ENCODE results near the gene SYCE3.

Gene SYCE3

GRCh38 chr22:50561401-50562358 is 1.0 kb downstream of the SYCE3 start:
- no peak for FAIRE-seq
- DNase-seq (ENCODE audit: insufficient read length, low spot score): no peak
- TF ChIP-seq POLR2A (IDR thresholded peaks at IDR 0.05; ENCODE audit: low read depth, low read length): no peak

DNA sequence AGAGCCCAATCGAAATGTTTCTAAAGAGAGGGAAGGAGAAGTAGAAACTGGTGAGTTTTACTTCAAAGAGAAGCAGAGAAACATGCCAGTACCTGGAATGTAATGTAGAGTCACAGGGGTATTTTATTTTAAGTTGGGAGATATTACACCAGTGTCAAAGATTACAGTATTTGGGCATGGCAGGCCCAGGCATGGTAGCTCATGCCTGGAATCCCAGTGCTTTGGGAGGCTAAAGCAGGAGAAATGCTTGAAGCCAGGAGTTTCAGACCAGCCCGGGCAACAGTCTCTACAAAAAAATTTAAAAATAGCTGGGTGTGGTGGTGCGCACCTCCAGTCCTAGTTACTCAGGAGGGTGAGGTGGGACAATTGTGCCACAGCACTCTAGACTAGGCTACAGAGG is 2.7 kb downstream of the SYCE3 start:
- no peak for TF ChIP-seq POLR2A (IDR thresholded peaks at IDR 0.05; ENCODE audit: low read depth, low read length)
- no peak for FAIRE-seq
- no peak for DNase-seq (ENCODE audit: insufficient read length, low spot score)

- no peak for TF ChIP-seq POLR2A (IDR thresholded peaks at IDR 0.05; ENCODE audit: low read depth, low read length)
- DNase-seq (ENCODE audit: insufficient read length, low spot score): no peak
- no peak for FAIRE-seq
Observed at GRCh38 chr22:50556703-50557102, 6.0 kb downstream of the SYCE3 start.

DNA sequence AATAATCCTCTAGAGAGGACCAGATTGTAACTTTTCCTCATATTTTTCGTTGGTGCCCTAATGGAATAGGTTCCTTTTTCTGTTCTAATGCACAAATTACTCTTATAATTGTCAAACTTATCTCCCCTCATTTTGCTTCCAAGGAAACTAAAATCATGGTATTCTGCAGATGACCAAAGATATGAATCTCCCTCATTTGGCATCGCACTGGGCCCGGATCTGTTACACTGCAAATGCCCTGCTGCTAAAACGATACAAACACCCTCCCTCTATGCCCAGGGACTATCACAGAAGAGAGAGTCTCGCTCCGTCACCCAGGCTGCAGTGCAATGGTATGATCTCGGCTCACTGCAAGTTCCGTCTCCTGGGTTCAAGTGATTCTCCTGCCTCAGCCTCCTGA is 9.4 kb downstream of the SYCE3 start:
- DNase-seq (ENCODE audit: insufficient read length, low spot score) (no peak), FAIRE-seq (no peak)
- TF ChIP-seq POLR2A (IDR thresholded peaks at IDR 0.05; ENCODE audit: low read depth, low read length): no peak

DNA sequence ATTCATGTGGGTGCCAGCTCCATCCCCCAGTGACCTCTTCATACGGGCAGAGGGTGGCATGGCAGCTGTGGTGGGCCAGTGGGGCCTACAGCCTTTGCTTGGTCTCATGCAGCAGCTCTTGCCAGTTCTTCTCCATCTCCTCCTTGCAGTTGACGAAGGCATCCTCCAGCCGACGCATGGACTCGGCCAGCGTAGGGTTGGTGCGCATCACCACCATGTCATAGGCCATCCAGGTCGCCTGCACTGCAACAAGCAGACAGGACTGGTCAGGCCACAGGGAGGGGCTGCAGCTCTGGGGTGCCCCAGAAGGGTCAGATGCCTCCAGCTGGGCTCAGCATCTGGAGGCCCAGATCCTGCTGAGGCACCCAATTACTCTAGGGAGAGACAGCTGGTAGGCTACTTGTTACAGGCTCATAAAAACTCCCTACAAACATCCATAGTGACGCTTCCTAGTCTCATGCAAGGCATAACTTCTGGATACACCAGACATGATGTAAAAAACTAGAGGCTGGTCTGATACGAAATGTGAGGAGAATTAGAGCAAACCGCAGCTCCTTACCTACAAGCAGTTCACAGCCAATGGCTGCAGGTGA is 11.5 kb downstream of the SYCE3 start:
- no peak for TF ChIP-seq POLR2A (IDR thresholded peaks at IDR 0.05; ENCODE audit: low read depth, low read length)
- DNase-seq (ENCODE audit: insufficient read length, low spot score) (no peak), FAIRE-seq (no peak)

DNA sequence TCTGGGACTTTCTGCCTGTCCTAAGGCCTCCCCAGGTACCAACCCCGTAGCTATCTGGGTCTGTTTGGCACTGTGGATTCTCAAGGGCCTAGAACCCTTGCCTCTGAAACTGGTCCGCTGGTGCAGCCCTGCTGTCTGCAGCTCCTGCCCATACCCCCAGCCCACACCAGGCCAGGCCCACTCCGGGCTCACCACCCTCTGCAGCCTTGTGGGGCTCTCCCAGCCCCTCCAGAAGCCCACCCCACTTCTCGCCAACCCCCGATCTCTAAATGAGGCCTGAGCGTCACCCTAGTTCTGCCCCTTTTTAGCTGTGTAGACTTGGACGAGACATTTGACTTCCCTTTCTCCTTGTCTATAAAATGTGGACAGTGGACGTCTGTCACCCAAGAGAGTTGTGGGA is 12.3 kb downstream of the SYCE3 start:
- no peak for FAIRE-seq
- DNase-seq (ENCODE audit: insufficient read length, low spot score): no peak
- no peak for TF ChIP-seq POLR2A (IDR thresholded peaks at IDR 0.05; ENCODE audit: low read depth, low read length)

DNA sequence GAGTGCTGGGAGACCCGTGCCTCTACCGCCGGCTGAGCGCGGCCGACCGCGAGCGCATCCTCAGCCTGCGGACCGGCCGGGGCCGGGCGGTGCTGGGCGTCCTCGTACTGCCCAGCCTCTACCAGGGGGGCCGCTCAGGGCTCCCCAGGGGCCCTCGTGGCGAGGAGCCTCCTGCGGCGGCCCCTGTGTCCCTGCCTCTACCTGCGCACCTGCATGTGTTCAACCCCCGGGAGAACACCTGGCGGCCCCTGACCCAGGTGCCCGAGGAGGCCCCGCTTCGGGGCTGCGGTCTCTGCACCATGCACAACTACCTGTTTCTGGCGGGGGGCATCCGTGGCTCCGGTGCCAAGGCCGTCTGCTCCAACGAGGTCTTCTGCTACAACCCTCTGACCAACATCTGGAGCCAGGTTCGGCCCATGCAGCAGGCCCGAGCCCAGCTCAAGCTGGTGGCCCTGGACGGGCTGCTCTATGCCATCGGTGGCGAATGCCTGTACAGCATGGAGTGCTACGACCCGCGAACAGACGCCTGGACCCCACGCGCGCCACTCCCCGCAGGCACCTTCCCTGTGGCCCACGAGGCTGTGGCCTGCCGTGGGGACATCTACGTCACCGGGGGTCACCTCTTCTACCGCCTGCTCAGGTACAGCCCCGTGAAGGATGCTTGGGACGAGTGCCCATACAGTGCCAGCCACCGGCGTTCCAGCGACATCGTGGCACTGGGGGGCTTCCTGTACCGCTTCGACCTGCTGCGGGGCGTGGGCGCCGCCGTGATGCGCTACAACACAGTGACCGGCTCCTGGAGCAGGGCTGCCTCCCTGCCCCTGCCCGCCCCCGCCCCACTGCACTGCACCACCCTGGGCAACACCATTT is 13.6 kb downstream of the SYCE3 start:
- FAIRE-seq (no peak), DNase-seq (ENCODE audit: insufficient read length, low spot score) (no peak)
- no peak for TF ChIP-seq POLR2A (IDR thresholded peaks at IDR 0.05; ENCODE audit: low read depth, low read length)

- FAIRE-seq: no peak
Observed at GRCh38 chr22:50548040-50548920, 14.4 kb downstream of the SYCE3 start.

DNA sequence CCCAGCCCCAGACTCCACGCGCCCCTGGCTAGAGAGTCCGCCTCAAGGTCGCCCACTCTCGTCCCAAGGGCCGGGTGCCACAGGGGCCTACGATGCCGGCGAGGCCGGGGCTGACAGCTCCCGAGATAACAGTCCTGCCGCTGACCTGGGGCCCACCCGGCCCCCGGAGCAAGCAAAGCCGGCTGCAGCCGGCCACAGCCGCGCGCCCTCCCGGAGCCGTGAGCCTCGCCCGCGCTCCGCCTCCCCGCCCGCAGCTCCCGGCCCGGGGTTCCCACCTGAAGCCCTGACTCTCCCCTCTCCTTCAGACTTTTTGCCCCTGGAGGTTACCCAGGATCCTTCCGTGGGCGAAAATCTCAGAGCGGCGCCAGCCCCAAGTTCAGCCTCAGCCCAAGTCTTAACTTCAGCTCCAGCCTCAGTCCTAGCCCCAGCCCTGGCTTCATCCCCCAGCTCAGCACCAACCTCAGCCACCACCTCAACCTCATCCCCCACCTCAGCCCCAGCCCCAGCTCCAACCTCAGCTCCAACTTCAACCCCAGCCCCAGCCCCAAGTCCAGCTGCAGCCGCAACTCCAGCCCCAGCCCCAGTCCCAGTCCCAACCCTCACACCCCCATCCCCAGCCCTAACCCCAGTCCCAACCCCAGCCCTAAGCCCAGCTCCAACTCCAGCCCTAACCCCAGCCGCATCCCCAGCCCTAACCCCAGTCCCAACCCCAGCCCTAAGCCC is 15.3 kb downstream of the SYCE3 start:
- FAIRE-seq (no peak), DNase-seq (ENCODE audit: insufficient read length, low spot score) (no peak)
- no peak for TF ChIP-seq POLR2A (IDR thresholded peaks at IDR 0.05; ENCODE audit: low read depth, low read length)

More at GRCh38 chr22:50548040-50548920, 14.4 kb downstream of the SYCE3 start:
- DNase-seq (ENCODE audit: insufficient read length, low spot score): no peak
- no peak for TF ChIP-seq POLR2A (IDR thresholded peaks at IDR 0.05; ENCODE audit: low read depth, low read length)

- DNase-seq (ENCODE audit: insufficient read length, low spot score) (no peak), FAIRE-seq (no peak)
- TF ChIP-seq POLR2A (IDR thresholded peaks at IDR 0.05; ENCODE audit: low read depth, low read length): no peak
Observed at GRCh38 chr22:50546326-50547262, 16.1 kb downstream of the SYCE3 start.

- DNase-seq (ENCODE audit: insufficient read length, low spot score) (no peak), FAIRE-seq (no peak)
- TF ChIP-seq POLR2A (IDR thresholded peaks at IDR 0.05; ENCODE audit: low read depth, low read length): no peak
Observed at GRCh38 chr22:50545522-50546325, 17.0 kb downstream of the SYCE3 start, which contains the start of gene KLHDC7B. Gene KLHDC7B (plus strand): TSS chr22:50545899. CDS start chr22:50546244, 345 bp downstream.

Data from H54 (cell line).